HL-60 (cell line): ENCODE data around the gene NEK9.

Experiments
- DNase-seq, 2 experiments: peaks; one replicate each; pipeline ENCODE4 v3.0.0-alpha.2; 2010 to 2020; ENCODE audit warnings: low read depth in 1 of 2, low spot score in 1 of 2
- H3K27ac ChIP-seq: fragments of 250-450 bp; sonication (Bioruptor Pico); replicated peaks from 2 replicates; pipeline ENCODE4 v1.5.1; 2020; ENCODE audit warnings: mild to moderate bottlenecking, moderate library complexity
- H3K27me3 ChIP-seq: fragments of 250-450 bp; sonication (Bioruptor Pico); 2 replicates; pipeline ENCODE4 v1.5.1; 2021; ENCODE audit warnings: mild to moderate bottlenecking, moderate library complexity; ENCODE audit not compliant: insufficient read depth, poor library complexity, severe bottlenecking
- H3K4me3 ChIP-seq: replicated peaks from 2 replicates; pipeline ENCODE4 v1.5.1; 2011; ENCODE audit warnings: mild to moderate bottlenecking, control low read depth, low read length; ENCODE audit not compliant: insufficient read depth
- GABPA ChIP-seq: IDR thresholded peaks from 2 replicates; pipeline ENCODE4 v1.6.1; 2012; ENCODE audit warnings: low read depth
- POLR2AphosphoS5 ChIP-seq: IDR thresholded peaks from 2 replicates; pipeline ENCODE4 v1.6.1; 2012; ENCODE audit warnings: low read depth
- SPI1 ChIP-seq: IDR thresholded peaks from 2 replicates; pipeline ENCODE4 v1.6.1; 2012; ENCODE audit warnings: low read depth, mild to moderate bottlenecking, borderline replicate concordance
- TF ChIP-seq, protein P1 (sequence below): IDR thresholded peaks from 2 replicates; pipeline ENCODE4 v1.6.1; 2012; ENCODE audit warnings: low read depth; ENCODE audit not compliant: insufficient replicate concordance
- TF ChIP-seq, protein P2 (sequence below): IDR thresholded peaks from one replicate; pipeline ENCODE4 v1.5.1; 2011; ENCODE audit warnings: low read length, control low read depth, inconsistent platforms; ENCODE audit not compliant: insufficient read depth

The NEK9 gene

DNA sequence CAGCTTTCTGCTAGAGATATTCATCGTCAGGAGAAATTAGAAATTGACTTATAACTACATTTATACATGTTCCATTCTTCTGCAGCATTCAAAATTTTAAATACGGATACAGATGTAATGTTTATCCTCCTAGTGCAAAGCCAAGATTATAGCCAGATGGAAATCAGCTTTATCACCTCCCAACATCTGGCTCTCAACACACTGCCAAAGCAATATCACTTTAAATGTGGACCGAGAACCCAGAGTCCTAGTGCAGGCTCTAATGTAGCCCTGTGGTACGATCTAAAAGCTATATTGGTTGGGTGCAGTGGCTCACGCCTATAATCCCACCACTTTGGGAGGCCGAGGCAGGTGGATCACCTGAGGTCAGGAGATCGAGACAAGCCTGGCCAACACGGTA lies 82.1 kb downstream of the NEK9 start:
- TF ChIP-seq SPI1 (no peak), GABPA (no peak)
- no peaks in the 10 kb centered on the region for H3K27me3 ChIP-seq
- H3K4me3 ChIP-seq = no peak overlapping the region
- no peak overlapping the region for H3K27ac ChIP-seq
- no peak for DNase-seq

DNA sequence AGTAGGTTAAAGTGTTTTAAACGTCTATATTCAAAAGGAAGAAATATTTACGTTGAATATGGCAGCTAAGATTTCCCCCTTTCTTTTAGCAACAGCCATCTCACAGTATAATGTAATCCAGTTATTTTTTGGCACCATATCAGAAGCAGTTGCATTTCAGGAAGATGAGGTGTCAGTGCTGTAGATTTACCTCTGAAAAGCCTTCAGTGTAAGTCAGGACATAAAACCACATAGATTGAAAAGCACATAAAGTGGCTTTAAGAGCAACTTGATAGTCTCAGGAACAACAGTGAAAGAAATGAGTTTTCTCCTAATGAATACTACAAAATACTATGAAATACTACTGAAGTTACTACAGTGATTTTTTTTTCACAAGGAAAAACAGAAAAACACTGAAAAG lies 82.5 kb downstream of the NEK9 start:
- H3K27ac ChIP-seq = no peak overlapping the region

DNA sequence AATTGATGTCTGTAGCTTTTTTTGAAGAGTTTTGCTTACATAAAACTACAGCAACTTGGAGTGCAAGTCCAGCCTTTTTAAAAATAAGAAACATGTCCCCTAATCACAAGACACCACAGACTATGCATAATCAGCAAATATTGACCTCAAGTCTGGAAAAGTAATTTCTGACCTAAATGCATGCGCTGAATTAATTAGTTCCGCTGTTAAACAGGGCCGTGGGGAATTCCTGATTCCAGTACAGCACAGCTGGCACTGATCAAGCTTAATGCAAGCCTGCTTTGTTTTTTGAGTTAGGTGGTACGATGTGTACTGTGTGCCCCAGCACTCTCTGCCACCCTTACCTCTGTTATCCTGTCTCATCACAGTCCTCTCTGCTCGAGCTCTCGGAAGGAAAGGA lies 84.8 kb downstream of the NEK9 start:
- DNase-seq = no peak
- no peak overlapping the region for H3K27ac ChIP-seq

More for the DNA sequence above, 82.5 kb downstream of the NEK9 start:
- H3K27me3 ChIP-seq = no peaks in the 10 kb centered on the region
- DNase-seq = no peak
- TF ChIP-seq GABPA (no peak), POLR2AphosphoS5 (no peak), SPI1 (no peak)
- TF ChIP-seq, protein P1, sequence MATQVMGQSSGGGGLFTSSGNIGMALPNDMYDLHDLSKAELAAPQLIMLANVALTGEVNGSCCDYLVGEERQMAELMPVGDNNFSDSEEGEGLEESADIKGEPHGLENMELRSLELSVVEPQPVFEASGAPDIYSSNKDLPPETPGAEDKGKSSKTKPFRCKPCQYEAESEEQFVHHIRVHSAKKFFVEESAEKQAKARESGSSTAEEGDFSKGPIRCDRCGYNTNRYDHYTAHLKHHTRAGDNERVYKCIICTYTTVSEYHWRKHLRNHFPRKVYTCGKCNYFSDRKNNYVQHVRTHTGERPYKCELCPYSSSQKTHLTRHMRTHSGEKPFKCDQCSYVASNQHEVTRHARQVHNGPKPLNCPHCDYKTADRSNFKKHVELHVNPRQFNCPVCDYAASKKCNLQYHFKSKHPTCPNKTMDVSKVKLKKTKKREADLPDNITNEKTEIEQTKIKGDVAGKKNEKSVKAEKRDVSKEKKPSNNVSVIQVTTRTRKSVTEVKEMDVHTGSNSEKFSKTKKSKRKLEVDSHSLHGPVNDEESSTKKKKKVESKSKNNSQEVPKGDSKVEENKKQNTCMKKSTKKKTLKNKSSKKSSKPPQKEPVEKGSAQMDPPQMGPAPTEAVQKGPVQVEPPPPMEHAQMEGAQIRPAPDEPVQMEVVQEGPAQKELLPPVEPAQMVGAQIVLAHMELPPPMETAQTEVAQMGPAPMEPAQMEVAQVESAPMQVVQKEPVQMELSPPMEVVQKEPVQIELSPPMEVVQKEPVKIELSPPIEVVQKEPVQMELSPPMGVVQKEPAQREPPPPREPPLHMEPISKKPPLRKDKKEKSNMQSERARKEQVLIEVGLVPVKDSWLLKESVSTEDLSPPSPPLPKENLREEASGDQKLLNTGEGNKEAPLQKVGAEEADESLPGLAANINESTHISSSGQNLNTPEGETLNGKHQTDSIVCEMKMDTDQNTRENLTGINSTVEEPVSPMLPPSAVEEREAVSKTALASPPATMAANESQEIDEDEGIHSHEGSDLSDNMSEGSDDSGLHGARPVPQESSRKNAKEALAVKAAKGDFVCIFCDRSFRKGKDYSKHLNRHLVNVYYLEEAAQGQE = no peak
- TF ChIP-seq, protein P2, sequence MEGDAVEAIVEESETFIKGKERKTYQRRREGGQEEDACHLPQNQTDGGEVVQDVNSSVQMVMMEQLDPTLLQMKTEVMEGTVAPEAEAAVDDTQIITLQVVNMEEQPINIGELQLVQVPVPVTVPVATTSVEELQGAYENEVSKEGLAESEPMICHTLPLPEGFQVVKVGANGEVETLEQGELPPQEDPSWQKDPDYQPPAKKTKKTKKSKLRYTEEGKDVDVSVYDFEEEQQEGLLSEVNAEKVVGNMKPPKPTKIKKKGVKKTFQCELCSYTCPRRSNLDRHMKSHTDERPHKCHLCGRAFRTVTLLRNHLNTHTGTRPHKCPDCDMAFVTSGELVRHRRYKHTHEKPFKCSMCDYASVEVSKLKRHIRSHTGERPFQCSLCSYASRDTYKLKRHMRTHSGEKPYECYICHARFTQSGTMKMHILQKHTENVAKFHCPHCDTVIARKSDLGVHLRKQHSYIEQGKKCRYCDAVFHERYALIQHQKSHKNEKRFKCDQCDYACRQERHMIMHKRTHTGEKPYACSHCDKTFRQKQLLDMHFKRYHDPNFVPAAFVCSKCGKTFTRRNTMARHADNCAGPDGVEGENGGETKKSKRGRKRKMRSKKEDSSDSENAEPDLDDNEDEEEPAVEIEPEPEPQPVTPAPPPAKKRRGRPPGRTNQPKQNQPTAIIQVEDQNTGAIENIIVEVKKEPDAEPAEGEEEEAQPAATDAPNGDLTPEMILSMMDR = no peak
- no peak overlapping the region for H3K4me3 ChIP-seq

DNA sequence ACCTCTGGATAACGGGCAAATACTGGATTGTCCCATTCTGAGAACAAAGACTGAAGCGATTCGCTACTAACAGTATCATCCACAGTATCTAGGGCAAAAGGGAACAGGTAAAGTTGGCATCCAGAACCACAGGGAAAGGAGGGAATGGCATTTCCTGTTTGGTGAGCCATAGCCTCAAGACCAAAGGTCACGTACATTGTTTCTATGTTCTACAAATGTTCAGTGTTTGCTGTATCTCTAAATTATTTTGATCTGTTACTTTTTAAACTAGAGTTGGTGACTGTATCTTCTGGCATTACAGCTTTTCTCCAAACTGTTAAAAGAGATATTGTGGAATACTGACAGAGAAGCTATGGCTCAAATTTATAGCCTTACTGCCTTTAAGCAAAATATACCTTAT lies 85.2 kb downstream of the NEK9 start:
- no peaks in the 10 kb centered on the region for H3K27me3 ChIP-seq
- no peak overlapping the region for H3K27ac ChIP-seq
- no peak for DNase-seq
- H3K4me3 ChIP-seq = no peak overlapping the region
- TF ChIP-seq, protein P2 = no peak
- TF ChIP-seq GABPA = no peak
- no peak for TF ChIP-seq POLR2AphosphoS5
- TF ChIP-seq SPI1 = no peak
- TF ChIP-seq, protein P1 = no peak

More for the DNA sequence above, 84.8 kb downstream of the NEK9 start:
- Histone ChIP-seq H3K4me3 (no peak overlapping the region), H3K27me3 (no peaks in the 10 kb centered on the region)
- TF ChIP-seq, protein P2 = no peak
- TF ChIP-seq POLR2AphosphoS5 (no peak), GABPA (no peak), SPI1 (no peak)
- TF ChIP-seq, protein P1 = no peak
